ENCODE measurements around the gene SCAP. TPM values are rescaled to one million over a fixed set of nuclear protein-coding genes. Genes with fewer than 3 reads are reported as not detected.

Gene SCAP
- total RNA-seq, 1 donor from 2014 or later = 84.7 TPM

- H3K9me3 ChIP-seq = no peaks in the 10 kb centered on the region
- no peak overlapping the region for H3K4me3 ChIP-seq
- peaks cover 18% of the 10 kb centered on the region for H3K4me1 ChIP-seq
- DNase-seq (ENCODE audit: extremely low spot score in 2 of 2) = no peak
- no peak overlapping the region for H3K27ac ChIP-seq
- TF ChIP-seq POLR2A (IDR thresholded peaks at IDR 0.05) = no peak
- TF ChIP-seq POLR2AphosphoS5 (IDR thresholded peaks at IDR 0.05; ENCODE audit: insufficient read depth in 1 of 2, low read depth in 1 of 2) = no peak
- TF ChIP-seq CTCF (IDR thresholded peaks at IDR 0.05) = no peak
- no peaks in the 10 kb centered on the region for H3K27me3 ChIP-seq
- intact Hi-C loops (cut with DNase I) = no loop called here
- H3K36me3 ChIP-seq = peaks cover 0 to 80% of the 10 kb centered on the region in 2 donors
These were observed 65.4 kb downstream of the SCAP start for GRCh38 chr3:47410417-47410720.

GRCh38 chr3:47409688-47410416 is 65.9 kb downstream of the SCAP start:
- H3K9me3 ChIP-seq = no peaks in the 10 kb centered on the region
- H3K27ac ChIP-seq = no peak overlapping the region
- peaks cover 0 to 76% of the 10 kb centered on the region in 2 donors for H3K36me3 ChIP-seq
- H3K27me3 ChIP-seq = no peaks in the 10 kb centered on the region
- TF ChIP-seq CTCF (IDR thresholded peaks at IDR 0.05) = no peak
- no peak for TF ChIP-seq POLR2A (IDR thresholded peaks at IDR 0.05)
- no peak for TF ChIP-seq POLR2AphosphoS5 (IDR thresholded peaks at IDR 0.05; ENCODE audit: insufficient read depth in 1 of 2, low read depth in 1 of 2)
- peaks cover 23% of the 10 kb centered on the region for H3K4me1 ChIP-seq
- no peak overlapping the region for H3K4me3 ChIP-seq
- no peak for DNase-seq (ENCODE audit: extremely low spot score in 2 of 2)
- intact Hi-C loops (cut with DNase I) = no loop called here

- no peak for TF ChIP-seq POLR2A (IDR thresholded peaks at IDR 0.05)
- TF ChIP-seq POLR2AphosphoS5 (IDR thresholded peaks at IDR 0.05; ENCODE audit: insufficient read depth in 1 of 2, low read depth in 1 of 2) = no peak
- intact Hi-C loops (cut with DNase I) = no loop called here
- no peak for DNase-seq (ENCODE audit: extremely low spot score in 2 of 2)
- Histone ChIP-seq H3K27ac (no peak overlapping the region), H3K36me3 (peaks cover 0 to 70% of the 10 kb centered on the region in 2 donors), H3K9me3 (no peaks in the 10 kb centered on the region), H3K27me3 (no peaks in the 10 kb centered on the region), H3K4me1 (peaks cover 29% of the 10 kb centered on the region), H3K4me3 (no peak overlapping the region)
These were observed 66.5 kb downstream of the SCAP start for GRCh38 chr3:47409284-47409683.

- no peak for TF ChIP-seq CTCF (IDR thresholded peaks at IDR 0.05)
- no peak for TF ChIP-seq POLR2A (IDR thresholded peaks at IDR 0.05)
- no peak for TF ChIP-seq POLR2AphosphoS5 (IDR thresholded peaks at IDR 0.05; ENCODE audit: insufficient read depth in 1 of 2, low read depth in 1 of 2)
- peaks cover 0 to 66% of the 10 kb centered on the region in 2 donors for H3K36me3 ChIP-seq
These were observed 66.9 kb downstream of the SCAP start for GRCh38 chr3:47408839-47409229.

GRCh38 chr3:47407896-47408838 is 67.6 kb downstream of the SCAP start:
- H3K27ac ChIP-seq = no peak overlapping the region
- no peak for DNase-seq (ENCODE audit: extremely low spot score in 2 of 2)
- H3K9me3 ChIP-seq = no peaks in the 10 kb centered on the region
- no peak for TF ChIP-seq POLR2AphosphoS5 (IDR thresholded peaks at IDR 0.05; ENCODE audit: insufficient read depth in 1 of 2, low read depth in 1 of 2)
- TF ChIP-seq CTCF (IDR thresholded peaks at IDR 0.05) = no peak
- TF ChIP-seq POLR2A (IDR thresholded peaks at IDR 0.05) = no peak
- H3K4me1 ChIP-seq = peaks cover 33% of the 10 kb centered on the region
- no peaks in the 10 kb centered on the region for H3K27me3 ChIP-seq
- intact Hi-C loops (cut with DNase I) = no loop called here
- H3K36me3 ChIP-seq = peaks cover 0 to 59% of the 10 kb centered on the region in 2 donors
- no peak overlapping the region for H3K4me3 ChIP-seq

More at GRCh38 chr3:47408839-47409229, 66.9 kb downstream of the SCAP start:
- intact Hi-C loops (cut with DNase I) = no loop called here
- Histone ChIP-seq H3K9me3 (no peaks in the 10 kb centered on the region), H3K4me1 (peaks cover 33% of the 10 kb centered on the region), H3K4me3 (no peak overlapping the region), H3K27me3 (no peaks in the 10 kb centered on the region), H3K27ac (no peak overlapping the region)
- no peak for DNase-seq (ENCODE audit: extremely low spot score in 2 of 2)

Measured in vagina (tissue), 2 donors.